GM12878 (cell line): ENCODE data around the gene OR52N4. TPM values are rescaled to one million over a fixed set of nuclear protein-coding genes. Genes with fewer than 3 reads are reported as not detected.

Experiments used
- ATAC-seq: fragments of 200-7000 bp; cut with Tn5 transposase; 3 replicates; pipeline ENCODE4 v1.9.1; 2020; ENCODE audit warnings: mild to moderate bottlenecking, moderate library complexity
- BruUV-seq: library from RNA; stranded (reverse); fragments of 400-500 nt; replicated peaks from 2 replicates; lab custom pipeline; 2021; lab: Mats Ljungman, UMichigan
- CTCF ChIA-PET: fragments of 300-600 bp; sonication (Branson Sonifier 250); formaldehyde crosslinking; extraction: SDS; loops from one replicate; lab custom pipeline; 2021; ENCODE audit warnings: inconsistent platforms; lab: Yijun Ruan, JAX
- POLR2A ChIA-PET: fragments of 350-600 bp; formaldehyde crosslinking; extraction: SDS; loops from one replicate; lab custom pipeline; 2021; ENCODE audit warnings: inconsistent platforms; lab: Charles Lee
- RAD21 ChIA-PET: fragments of 300-600 bp; sonication (Branson Sonifier 250); formaldehyde crosslinking; loops from one replicate; lab custom pipeline; 2023; ENCODE audit warnings: antibody characterized with exemption; ENCODE audit not compliant: unreplicated experiment; lab: Charles Lee
- SMC1A ChIA-PET: fragments of 300-600 bp; sonication (Branson Sonifier 250); formaldehyde crosslinking; loops from one replicate; lab custom pipeline; 2023; ENCODE audit not compliant: unreplicated experiment, uncharacterized antibody; lab: Charles Lee
- DNase-seq: peaks from one replicate; pipeline ENCODE4 v3.0.0-alpha.2; 2011; ENCODE audit warnings: low read depth, low spot score
- FAIRE-seq: peaks from 3 replicates; lab custom pipeline; 2011; peaks lifted over from hg19 to GRCh38; lab: Jason Lieb, UNC
- H2AFZ ChIP-seq: 2 replicates; pipeline ENCODE4 v1.6.0; 2011; ENCODE audit warnings: low read depth, low read length, control low read depth; ENCODE audit not compliant: control insufficient read depth
- H3K27ac ChIP-seq: 2 replicates; pipeline ENCODE4 v1.5.1; 2011; ENCODE audit warnings: control low read depth; ENCODE audit not compliant: control insufficient read depth, insufficient read depth
- H3K27me3 ChIP-seq, 2 experiments: replicated peaks in 1 of 2; 2 replicates each; pipeline versions ENCODE4 v1.6.0 to v1.6.1; 2011; ENCODE audit warnings: low read length in 1 of 2; ENCODE audit not compliant: control insufficient read depth in 2 of 2, insufficient read depth in 2 of 2
- H3K36me3 ChIP-seq, 2 experiments: 2 replicates each; pipeline ENCODE4 v1.5.1; 2011; ENCODE audit warnings: low read length in 1 of 2; ENCODE audit not compliant: control insufficient read depth in 2 of 2, insufficient read depth in 2 of 2
- H3K4me1 ChIP-seq: 2 replicates; pipeline ENCODE4 v1.6.1; 2011; ENCODE audit warnings: mild to moderate bottlenecking, low read length, moderate library complexity, mixed read lengths; ENCODE audit not compliant: control insufficient read depth, insufficient read depth
- H3K4me2 ChIP-seq: 2 replicates; pipeline ENCODE4 v1.6.0; 2011; ENCODE audit warnings: control low read depth; ENCODE audit not compliant: control insufficient read depth, insufficient read depth
- H3K4me3 ChIP-seq: fragments of 200-600 bp; sonication (generic); 2 replicates; pipeline ENCODE4 v1.5.1; 2016
- H3K79me2 ChIP-seq: 2 replicates; pipeline ENCODE4 v1.6.0; 2011; ENCODE audit warnings: low read length; ENCODE audit not compliant: control insufficient read depth, insufficient read depth
- H3K9ac ChIP-seq: 2 replicates; pipeline ENCODE4 v1.8.0; 2011; ENCODE audit warnings: low read length, control low read depth, mixed read lengths; ENCODE audit not compliant: control insufficient read depth, insufficient read depth
- H3K9me3 ChIP-seq: replicated peaks from 3 replicates; pipeline ENCODE4 v1.5.1; 2011; ENCODE audit warnings: mild to moderate bottlenecking, low read length; ENCODE audit not compliant: control insufficient read depth, insufficient read depth
- H4K20me1 ChIP-seq: 2 replicates; pipeline ENCODE4 v1.6.0; 2011; ENCODE audit not compliant: control insufficient read depth, insufficient read depth
- CEBPZ ChIP-seq: fragments of 150-350 bp; IDR thresholded peaks from 2 replicates; pipeline ENCODE4 v1.6.1; 2016; ENCODE audit warnings: low read depth, low read length
- E2F8 ChIP-seq: fragments of 450-650 bp; IDR thresholded peaks from 2 replicates; pipeline ENCODE4 v1.6.1; 2018; ENCODE audit warnings: mild to moderate bottlenecking, low read depth, moderate library complexity; ENCODE audit not compliant: partially characterized antibody
- EGR1 ChIP-seq, 2 experiments: IDR thresholded peaks; 1 replicate in 1 of 2; 2 replicates in 1 of 2; pipeline ENCODE4 v1.6.1; 2011 to 2012; ENCODE audit warnings: low read depth in 2 of 2, low read length in 2 of 2, borderline replicate concordance in 1 of 2, mild to moderate bottlenecking in 1 of 2, moderate library complexity in 1 of 2
- NR2F1 ChIP-seq: fragments of 450-650 bp; conservative IDR thresholded peaks from 2 replicates; pipeline ENCODE4 v1.6.1; 2017; ENCODE audit warnings: mild to moderate bottlenecking
- NRF1 ChIP-seq: conservative IDR thresholded peaks from 2 replicates; pipeline ENCODE4 v1.6.1; 2011; ENCODE audit warnings: mild to moderate bottlenecking, low read depth, low read length, improper control_type of control experiment
- SP1 ChIP-seq: IDR thresholded peaks from one replicate; pipeline ENCODE4 v1.6.1; 2011; ENCODE audit warnings: low read depth, low read length
- WGBS: methylation state at CpG from one replicate; pipeline ENCODE4 v1.1.6; 2016; ENCODE audit warnings: low lambda C conversion rate; ENCODE audit not compliant: insufficient replicate concordance, insufficient coverage; ENCODE audit errors: missing lambda C conversion rate; 5-methylcytosine and 5-hydroxymethylcytosine counted together
- in situ Hi-C: fragments of 300-500 bp; cut with MboI; formaldehyde crosslinking; loops from 9 replicates; pipeline ENCODE4 v1.14.3; 2018; ENCODE audit warnings: mixed read lengths
- intact Hi-C: fragments of 100-400 bp; cut with micrococcal nuclease; formaldehyde crosslinking; loops from one replicate; pipeline ENCODE4 v1.14.2; 2022; ENCODE audit not compliant: unreplicated experiment
- polyA plus RNA-seq, 11 experiments: library from polyadenylated mRNA; depleted of rRNA in 4 of 11; unstranded in 6 of 11; stranded (reverse) in 5 of 11; fragments of >200 nt; fragmentation: Nextera tagmentation in 4 of 11; fragmentation: Illumina TruSeq in 1 of 11; extraction: Ambion mirVana in 4 of 11; extraction: Trizol in 1 of 11; gene quantifications; 1 replicate in 1 of 11; 2 replicates in 10 of 11; pipeline versions ENCODE4 v1.2.1 to v1.2.3, GENCODE V29; 2011 to 2016; ENCODE audit warnings: inconsistent platforms in 2 of 11, missing spikeins in 2 of 11, low read depth in 1 of 11
- total RNA-seq, 4 experiments: library from RNA; depleted of rRNA in 3 of 4; stranded (reverse); fragments of >200 nt in 3 of 4; fragmentation: Illumina TruSeq in 1 of 4; extraction: Trizol in 1 of 4; gene quantifications; 2 replicates each; pipeline versions ENCODE4 v1.2.1 to v1.2.3, GENCODE V29; 2013 to 2021

Gene OR52N4
- total and polyA plus RNA-seq, 10 of the 15 experiments (the other 5 are each of a cell fraction or from before 2014, with no cell fraction given), result 0.16 to 8.6 (median 0.67) TPM; not detected in 1

GRCh38 chr11:5749836-5750235, 4.2 kb upstream of the OR52N4 start:
- SMC1A ChIA-PET, result interaction anchor here (1.7 kb wide), 1 partner anchor 11 kb away, joined by 4 read pairs; a partner anchor contains a TSS
- in situ Hi-C loops, result no loop called here
- no TSS peak for BruUV-seq
- Histone ChIP-seq H2AFZ (no peak overlapping the region), H4K20me1 (no peaks in the 10 kb centered on the region), H3K79me2 (no peaks in the 10 kb centered on the region), H3K9me3 (no peaks in the 10 kb centered on the region), H3K4me1 (no peaks in the 10 kb centered on the region), H3K27ac (no peak overlapping the region), H3K9ac (no peak overlapping the region), H3K4me2 (no peak overlapping the region), H3K27me3 (no peaks in the 10 kb centered on the region), H3K4me3 (no peak overlapping the region), H3K36me3 (no peaks in the 10 kb centered on the region)
- RAD21 ChIA-PET, result no interaction called here
- CTCF ChIA-PET, result no interaction called here
- POLR2A ChIA-PET, result no interaction called here
- intact Hi-C loops, result no loop called here
- WGBS, result 33% methylated on average over 3 of the region's 3 CpGs
- DNase-seq (no peak), FAIRE-seq (no peak), ATAC-seq (no peak)
- TF ChIP-seq SP1, result no peak
- no peak for TF ChIP-seq NR2F1

- Histone ChIP-seq H2AFZ (no peak overlapping the region), H3K4me2 (no peak overlapping the region), H3K79me2 (no peaks in the 10 kb centered on the region), H3K4me3 (no peak overlapping the region), H3K27me3 (no peaks in the 10 kb centered on the region), H3K36me3 (no peaks in the 10 kb centered on the region), H3K9ac (no peak overlapping the region), H3K4me1 (no peaks in the 10 kb centered on the region), H3K27ac (no peak overlapping the region), H4K20me1 (no peaks in the 10 kb centered on the region), H3K9me3 (no peaks in the 10 kb centered on the region)
- RAD21 ChIA-PET, result no interaction called here
- POLR2A ChIA-PET, result no interaction called here
- FAIRE-seq (no peak), DNase-seq (no peak), ATAC-seq (no peak)
- in situ Hi-C loops, result no loop called here
- intact Hi-C loops, result no loop called here
- WGBS, result 0% methylated on average over 1 of the region's 1 CpG
- SMC1A ChIA-PET, result interaction anchor here (1.0 kb wide), 1 partner anchor 156 kb away, joined by 3 read pairs; no protein-coding TSS in a partner anchor
- TF ChIP-seq E2F8 (no peak), EGR1 (IDR thresholded peaks at IDR 0.05; ENCODE audit: borderline replicate concordance in 1 of 2, low read depth in 2 of 2, low read length in 2 of 2) (no peak), CEBPZ (no peak), NRF1 (no peak)
- CTCF ChIA-PET, result no interaction called here
- BruUV-seq, result no TSS peak
Measured at GRCh38 chr11:5767056-5767455, 13.0 kb downstream of the OR52N4 start.
